HK-2 (cell line): ENCODE measurements around the gene FOSB.
"Not testable (repeated sequence)": the region's sequence is repeated elsewhere in the genome, so short reads cannot be mapped to it uniquely, and the experiment has no call there.

Experiments
- DNase-seq: peaks from one replicate; pipeline ENCODE4 v3.0.0-alpha.2; 2018; ENCODE audit not compliant: unreplicated experiment

The FOSB gene

DNA sequence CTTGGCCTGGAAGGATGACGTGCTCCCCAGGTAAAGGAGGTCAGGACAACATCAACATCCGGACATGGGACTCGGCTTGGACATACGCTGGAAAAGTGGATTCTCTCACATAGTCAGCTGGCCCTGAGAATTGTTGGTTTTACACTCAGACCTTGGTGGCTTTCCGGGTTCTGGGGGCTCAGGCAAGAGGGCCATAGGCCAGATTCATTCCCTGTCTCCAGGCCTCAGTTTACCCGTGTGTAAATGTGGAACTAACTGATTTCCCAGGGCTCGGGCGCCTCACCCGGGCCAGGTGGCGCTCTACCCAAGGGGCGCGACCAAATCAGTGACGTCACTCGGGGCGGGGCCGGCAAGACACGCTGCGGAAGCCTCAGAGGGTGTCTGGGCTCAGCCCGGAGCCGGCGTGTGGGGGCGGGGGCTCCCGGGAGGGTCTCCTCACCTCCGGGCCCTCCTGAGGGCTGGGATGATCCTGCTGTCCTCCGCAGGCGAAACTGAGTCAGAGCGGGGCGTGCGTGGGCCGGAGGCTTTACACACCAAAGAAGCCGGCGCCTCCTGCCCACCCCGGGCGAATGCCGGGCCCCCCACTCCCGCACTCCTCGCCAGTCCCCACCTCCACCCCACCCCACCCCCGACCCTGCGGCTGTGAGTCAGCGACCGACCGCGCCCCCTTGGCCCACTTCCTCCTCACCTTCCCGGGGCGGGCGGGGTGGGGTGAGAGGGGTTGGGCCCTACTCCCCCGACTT lies 38.6 kb downstream of the FOSB start:
- peak; percentile 96 for DNase-seq

DNA sequence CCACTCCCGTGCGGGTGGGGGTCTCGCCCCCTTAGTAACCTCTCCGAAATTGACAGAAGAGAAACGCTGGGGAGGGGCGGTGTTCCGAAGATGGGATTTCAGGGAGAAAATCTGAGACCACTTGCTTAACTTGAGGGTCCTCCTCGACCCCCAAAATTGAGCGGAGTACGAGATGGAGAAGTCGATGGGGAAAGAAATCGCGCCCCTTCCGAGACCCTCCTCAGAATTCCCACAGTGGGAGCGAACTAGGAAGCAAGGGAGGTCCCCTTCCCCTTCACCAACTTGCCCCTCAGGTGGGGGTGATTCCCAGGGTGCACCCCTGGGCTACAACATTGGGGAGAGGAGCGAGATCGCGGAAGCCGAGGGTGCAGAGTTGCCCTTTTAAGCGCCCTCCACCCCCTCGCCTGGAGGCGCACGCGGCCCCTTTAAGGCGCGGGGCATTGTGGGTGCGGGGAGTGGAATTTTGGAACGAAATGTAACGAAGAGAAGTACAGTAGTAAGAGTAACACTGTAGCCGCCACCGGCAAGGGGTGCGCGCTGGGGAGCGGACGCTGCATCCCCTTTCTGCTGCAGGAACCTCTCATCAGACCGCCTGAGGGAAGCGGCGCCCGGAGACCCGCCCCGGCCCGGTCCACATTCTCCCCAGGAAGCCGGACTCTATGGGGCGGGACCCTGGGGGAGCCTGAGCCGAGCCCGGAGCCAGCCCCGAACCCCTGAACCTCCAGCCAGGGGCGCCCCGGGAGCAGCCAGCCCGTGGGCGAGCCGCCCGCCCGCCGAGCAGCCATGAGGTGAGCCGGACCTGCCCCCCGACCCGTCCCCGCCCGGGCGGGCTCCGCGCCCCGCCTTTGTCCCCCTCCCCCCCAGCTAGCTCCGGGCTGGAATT lies 39.4 kb downstream of the FOSB start, which contains the start of gene VASP:
Gene VASP, plus strand, starts transcription at position 491 of the 883 bp plus-strand sequence. Its CDS starts 293 bp downstream, at position 784.
- peak; percentile 85 for DNase-seq

DNA sequence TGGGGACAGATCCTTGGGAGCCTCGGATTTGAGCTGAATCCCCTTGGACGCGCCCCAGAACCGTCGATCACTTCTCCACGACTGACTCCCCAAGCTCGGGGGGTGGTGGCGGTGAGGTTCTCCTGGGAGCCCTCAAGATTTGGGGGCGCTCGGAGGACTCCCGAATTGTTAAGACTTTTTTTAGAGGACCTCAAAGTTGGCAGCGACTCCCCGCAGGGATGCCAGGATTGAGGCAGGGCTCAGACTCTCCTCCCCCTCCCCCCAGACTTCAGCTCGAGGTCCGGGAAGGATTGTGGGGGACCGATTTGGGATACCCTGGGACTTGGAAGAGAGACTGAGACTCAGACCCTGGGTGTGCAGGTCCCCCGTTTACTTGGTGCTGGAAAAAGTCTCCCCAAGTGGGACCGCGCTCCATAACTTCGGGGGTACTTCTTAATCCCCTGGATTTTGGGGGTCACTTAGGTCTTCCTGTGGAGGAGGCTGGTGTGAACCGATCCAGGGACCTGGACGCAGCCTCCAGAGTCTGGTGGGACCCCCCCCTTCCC lies 40.1 kb downstream of the FOSB start:
- DNase-seq = no peak

DNA sequence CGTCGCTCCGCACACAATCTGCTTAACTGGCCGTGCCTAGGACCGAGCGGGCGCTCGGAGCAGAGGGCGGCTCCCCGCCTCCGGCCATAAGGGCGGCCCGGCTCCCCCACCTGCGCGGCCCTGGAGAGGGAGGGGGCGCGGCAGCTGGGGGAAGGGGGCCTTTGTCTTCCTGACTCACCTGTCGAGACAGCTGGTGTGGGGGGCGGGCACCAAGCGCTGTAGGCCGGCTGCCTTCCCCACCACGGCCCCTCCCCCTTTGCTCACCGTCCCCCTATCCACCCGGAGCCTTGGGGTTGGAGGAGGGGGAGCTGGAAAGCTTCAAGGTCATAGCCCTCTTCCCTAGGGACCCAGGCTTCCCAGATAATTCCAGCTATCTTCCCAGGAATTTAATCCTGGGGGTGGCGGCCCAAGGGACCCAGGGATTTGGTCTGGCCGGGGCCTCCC lies 40.6 kb downstream of the FOSB start:
- peak; percentile 74 for DNase-seq

DNA sequence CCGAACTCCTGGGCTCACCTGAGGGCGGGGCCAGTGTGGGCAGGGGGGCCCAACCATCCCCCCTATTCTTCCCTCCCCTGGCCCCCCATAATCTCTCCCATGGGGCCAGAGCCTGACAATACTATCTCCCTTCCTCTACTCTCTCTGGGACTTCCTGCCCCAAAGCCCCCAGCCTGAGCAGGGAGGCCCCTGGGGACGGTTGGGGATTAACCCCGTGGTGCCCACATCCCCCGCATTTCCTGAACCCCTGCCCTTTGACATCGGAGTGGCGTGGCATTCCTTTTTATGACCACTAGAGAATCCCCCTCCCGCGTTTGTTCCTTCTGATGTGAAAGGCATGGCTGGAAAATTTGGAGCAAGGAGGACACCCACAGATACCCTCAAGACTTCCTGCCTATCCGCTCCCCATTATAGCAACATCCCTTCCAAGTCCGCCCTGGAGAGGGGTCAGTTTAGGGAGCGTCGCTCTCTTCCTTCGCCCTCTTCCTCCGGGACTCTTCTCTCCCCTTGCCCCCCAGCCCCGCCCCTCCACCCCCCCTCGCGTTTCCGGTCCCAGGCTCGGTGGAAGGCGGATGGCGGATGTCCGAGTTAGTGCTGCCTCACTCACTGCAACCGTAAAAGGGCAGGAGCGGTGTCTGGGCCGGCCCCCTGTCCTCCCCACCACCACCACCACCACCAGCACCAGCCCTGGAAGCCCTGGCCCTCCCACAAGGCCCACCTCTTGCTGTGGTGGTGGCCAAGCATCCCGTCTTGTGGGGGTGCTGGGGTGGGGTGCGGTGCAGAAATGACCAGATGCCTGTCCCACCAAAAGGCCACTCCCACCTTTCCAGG lies 41.3 kb downstream of the FOSB start:
- DNase-seq = peak; percentile 89

DNA sequence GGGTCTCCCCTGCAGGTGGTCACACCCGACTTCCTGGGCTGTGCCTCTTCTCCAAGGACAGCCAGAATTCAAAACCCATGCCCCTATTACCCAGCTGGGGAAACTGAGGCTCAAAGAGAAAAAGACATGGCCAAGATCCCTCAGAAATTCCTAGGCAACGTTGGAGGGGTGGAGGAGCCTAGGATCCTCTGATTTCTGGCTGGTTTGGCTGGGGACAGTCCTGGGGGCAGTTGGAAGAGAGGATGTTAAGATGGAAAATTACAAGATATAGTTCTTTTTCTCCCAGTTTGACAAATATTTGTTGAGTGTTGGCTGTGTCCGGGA lies 41.9 kb downstream of the FOSB start:
- no peak for DNase-seq

DNA sequence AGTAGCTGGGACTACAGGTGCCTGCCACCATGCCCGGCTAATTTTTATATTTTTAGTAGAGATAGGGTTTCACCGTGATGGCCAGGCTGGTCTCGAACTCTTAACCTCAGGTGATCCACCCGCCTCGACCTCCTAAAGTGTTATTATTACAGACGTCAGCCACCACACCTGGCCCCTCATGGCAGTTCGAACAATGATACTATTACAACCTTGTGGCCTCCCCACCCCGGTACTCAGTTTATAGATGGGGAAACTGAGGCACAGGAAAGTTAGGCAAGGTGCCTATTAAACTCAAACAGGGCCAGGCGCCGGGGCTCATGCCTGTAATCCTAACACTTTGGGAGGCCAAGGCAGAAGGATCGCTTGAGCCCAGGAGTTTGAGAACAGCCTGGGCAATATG lies 42.6 kb downstream of the FOSB start:
- not testable (repeated sequence) for DNase-seq

DNA sequence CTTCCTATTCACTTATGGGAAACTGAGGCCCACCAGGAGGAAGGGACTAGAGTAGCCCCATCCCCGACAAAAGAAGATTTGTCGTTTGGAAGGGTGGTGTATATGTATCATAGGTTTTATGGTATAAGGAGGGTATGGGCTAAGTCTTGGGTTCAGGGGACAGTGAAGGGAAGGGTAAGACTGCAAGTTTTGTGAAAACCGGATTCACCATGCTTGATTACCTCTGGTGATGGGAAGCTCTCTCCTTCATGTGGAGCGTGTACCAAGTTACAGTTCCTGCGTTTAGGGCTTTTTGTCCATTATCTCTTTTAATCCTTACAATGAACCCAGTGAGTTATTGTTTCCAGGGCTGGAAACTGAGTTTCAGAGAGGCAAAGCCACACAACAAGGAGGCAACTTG lies 43.3 kb downstream of the FOSB start:
- no peak for DNase-seq

DNA sequence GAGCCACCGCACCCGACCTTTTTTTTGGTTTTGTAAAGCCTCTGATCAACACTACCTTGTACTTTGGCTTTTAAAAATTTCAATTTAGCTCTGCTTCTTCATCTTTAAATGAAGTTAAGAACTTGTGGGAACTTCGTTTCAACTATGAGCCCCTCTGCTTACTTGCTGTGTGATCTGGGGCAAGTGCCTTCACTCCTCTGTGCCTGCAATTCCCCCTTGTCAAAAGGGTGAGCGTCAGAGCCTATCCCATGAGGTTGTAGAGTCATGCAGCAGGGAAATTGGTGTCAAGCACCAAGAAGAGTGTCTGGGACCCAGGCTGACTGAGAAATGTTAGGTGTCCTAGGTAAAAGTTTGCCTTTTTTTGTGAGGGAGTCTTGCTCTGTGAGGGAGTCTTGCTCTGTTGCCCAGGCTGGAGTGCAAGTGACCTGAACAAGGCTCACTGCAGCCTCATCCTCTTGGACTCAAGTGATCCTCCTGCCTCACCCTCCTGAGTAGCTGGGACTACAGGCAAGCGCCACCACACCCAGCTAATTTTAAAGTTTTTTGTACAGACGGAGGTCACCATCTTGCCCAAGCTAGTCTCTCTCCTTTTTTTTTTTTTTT lies 45.2 kb downstream of the FOSB start:
- no peak for DNase-seq

DNA sequence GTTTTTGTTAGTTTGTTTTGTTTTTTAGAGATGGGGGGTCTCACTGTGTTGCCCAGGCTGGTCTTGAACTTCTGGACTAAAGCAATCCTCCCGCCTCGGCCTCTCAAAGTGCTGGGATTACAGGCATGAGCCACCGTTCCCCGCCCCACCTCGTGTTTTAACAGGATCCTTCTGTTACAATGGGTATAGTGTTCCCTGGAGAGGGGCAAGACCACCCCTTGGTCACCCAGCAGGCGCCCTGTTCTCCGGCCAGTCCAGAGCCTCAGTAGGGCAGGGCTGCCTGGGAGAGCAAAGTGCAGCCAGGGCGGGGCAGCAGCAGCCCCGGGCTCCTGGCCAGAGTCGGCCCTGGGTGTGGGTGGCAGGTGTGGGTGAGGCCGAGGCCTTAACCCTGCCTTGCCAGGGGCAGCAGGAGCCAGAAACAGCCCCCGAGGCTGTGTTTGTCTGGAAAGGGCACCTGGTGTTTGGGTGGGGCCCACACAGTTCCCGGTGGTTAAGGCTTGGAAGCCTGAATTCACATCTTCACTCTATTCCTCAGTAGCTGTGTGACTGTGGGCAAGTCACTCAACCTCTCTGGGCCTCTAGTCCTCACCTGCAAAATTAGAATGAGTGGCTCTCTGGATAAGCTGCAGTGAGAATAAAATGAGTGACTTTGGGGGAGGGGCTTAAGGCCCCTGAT lies 46.7 kb downstream of the FOSB start:
- no peak for DNase-seq

DNA sequence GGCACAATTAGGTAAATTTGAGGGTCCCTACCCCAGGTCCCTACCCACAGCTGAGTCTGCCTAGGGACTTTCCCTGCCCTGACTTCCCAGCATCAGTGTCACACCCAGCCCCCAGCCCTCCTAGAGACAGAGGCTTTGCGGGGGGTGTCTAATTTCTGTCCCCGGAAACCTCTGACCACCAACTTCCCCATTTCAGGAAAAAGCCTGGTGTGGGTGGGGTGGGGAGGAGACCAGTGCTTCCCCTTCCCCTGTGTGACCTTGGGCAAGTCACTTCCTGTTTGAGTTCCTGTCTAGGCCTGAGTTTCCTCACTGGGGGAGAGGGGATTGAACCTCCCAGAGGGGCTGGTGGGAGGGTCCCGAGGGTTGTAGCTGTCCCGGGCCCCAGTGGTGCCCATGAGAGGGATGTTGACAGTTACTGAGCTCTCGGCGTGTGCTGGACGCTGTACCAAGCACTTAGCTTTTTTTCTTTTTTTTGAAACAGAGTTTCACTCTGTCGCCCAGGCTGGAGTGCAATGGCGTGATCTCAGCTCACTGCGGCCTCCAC lies 47.4 kb downstream of the FOSB start:
- DNase-seq = no peak

DNA sequence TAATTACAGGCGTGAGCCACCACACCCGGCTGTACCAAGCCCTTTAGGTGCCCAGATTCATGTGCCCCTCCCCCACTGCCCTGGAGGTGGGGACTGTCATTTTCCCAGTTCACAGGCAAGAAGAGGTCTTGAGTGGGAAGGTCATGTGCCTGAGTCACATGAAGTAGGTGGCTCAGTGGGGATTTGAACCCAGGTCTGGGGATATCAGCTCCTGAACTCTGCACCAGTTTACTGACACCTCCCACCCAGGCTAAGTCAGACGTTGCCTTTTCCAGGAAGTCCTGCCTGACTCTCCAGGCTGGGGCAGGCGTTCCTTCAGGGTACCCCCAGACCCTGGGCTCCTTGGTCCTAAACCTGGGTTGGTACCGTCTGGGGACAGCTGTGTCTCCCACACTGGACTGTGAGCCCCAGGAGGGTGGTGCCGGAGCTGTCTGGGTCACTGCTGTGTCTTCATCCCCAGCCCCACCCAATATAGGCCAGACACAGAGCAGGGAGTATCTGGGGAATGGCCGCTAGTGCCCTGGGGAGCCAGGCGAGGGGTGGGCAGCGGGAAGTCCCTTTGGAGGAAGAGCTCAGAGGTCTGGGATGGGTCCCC lies 48.1 kb downstream of the FOSB start:
- no peak for DNase-seq

DNA sequence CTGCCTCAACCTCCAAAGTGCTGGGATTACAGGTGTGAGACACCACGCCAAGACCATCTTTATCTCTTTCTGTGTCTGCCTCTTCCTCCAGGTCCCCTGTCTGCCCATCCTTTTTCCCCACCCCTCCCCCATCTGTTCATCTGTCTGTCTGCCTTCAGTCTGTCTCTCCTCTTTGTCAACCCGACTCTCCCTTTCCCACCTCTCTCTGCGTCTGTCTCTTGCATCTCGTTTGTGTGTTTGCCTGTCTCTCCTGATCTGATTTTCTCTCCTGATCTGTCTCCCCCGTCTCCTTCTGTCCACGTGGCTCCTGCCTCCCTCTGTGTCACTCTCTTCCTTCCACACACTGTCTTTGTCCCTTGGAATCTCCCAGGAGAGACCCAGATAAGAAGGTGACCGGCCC lies 49.4 kb downstream of the FOSB start:
- DNase-seq = no peak

DNA sequence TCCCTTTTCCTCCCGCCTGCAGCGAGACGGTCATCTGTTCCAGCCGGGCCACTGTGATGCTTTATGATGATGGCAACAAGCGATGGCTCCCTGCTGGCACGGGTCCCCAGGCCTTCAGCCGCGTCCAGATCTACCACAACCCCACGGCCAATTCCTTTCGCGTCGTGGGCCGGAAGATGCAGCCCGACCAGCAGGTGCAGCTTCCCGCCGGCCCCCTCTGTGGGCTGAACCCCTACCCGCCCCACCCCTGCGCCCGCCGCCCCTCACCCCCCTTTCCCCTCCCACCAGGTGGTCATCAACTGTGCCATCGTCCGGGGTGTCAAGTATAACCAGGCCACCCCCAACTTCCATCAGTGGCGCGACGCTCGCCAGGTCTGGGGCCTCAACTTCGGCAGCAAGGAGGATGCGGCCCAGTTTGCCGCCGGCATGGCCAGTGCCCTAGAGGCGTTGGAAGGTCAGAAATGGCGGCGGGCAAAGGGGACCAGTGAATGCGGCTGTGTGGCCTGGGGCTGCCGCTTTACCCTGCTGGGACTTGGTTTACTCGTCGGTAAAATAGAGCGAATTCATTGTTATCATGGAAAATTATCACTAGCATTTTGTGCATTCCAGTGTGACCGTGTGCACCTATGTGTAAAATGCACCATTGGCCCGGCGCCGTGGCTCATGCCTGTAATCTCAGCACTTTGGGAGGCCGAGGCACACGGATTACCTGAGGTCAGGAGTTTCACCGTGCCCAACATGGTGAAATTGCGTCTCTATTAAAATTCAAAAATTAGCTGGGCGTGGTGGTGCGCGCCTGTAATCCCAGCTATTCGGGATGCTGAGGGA lies 50.1 kb downstream of the FOSB start:
- DNase-seq = no peak

DNA sequence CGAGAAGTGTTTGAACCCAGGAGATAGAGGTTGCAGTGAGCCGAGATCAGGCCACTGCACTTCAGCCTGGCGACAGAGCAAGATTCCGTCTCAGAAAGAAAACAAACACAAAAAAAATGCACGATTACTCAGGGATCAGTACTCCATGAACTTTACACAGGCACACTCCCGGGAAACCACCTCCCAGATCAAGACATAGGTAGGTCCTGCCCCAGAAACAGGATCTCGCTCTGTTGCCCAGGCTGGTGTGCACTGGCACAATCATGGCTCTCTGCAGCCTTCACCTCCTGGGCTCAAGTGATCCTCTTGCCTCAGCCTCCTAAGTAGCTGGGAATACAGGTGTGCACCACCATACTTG lies 50.7 kb downstream of the FOSB start:
- no peak for DNase-seq

DNA sequence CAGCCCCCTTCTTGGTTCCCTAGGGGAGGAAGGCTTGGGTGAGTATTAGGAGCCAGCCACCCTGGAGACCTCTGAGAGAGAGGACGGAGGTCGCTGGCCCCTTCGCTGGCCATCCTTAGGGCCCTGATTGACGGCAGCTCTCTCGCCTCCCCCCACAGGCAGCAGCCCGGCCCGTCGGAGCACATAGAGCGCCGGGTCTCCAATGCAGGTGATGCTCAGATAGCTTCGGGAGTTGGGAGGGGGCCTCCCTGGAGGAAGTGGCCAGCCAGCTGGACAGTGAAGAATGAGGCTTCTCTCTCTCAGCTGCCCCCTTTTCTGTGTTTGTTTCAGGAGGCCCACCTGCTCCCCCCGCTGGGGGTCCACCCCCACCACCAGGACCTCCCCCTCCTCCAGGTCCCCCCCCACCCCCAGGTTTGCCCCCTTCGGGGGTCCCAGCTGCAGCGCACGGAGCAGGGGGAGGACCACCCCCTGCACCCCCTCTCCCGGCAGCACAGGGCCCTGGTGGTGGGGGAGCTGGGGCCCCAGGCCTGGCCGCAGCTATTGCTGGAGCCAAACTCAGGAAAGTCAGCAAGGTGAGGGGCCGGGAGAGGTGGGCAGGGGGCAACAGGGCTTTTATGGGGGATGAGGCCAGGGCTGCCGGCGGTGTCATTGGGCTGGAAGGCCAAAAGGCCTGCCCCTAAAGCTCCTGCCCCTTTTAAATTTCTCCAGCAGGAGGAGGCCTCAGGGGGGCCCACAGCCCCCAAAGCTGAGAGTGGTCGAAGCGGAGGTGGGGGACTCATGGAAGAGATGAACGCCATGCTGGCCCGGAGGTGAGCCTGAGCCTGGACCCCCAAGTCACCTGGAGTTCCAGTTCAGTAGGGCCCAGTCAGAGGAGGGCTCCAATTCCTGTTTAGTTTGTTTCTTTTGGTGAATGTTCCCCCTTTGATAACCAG lies 54.5 kb downstream of the FOSB start:
- no peak for DNase-seq

DNA sequence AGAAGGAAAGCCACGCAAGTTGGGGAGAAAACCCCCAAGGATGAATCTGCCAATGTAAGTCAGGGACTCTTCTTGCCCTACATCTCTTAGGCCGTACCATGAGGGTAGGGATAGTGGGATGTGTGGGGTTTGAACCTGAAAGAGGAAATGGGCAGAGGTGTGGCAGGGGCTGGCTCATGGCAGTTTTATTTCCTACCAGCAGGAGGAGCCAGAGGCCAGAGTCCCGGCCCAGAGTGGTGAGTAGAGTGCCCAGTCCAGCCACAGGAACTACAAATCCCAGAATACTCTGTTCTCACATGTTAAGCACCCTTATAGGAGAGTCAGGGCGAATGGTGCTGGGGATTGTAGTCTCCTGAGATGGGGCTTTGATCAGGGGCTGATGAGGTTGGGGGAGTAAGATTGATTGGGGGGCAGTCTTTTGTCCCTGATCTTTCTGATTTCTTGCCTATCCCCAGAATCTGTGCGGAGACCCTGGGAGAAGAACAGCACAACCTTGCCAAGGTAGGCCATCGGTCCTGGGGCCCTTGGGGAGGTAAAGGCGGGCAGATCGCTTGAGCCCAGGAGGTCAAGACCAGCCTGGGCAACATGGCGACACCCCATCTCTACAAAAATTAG lies 56.0 kb downstream of the FOSB start:
- DNase-seq = peak; percentile 78

DNA sequence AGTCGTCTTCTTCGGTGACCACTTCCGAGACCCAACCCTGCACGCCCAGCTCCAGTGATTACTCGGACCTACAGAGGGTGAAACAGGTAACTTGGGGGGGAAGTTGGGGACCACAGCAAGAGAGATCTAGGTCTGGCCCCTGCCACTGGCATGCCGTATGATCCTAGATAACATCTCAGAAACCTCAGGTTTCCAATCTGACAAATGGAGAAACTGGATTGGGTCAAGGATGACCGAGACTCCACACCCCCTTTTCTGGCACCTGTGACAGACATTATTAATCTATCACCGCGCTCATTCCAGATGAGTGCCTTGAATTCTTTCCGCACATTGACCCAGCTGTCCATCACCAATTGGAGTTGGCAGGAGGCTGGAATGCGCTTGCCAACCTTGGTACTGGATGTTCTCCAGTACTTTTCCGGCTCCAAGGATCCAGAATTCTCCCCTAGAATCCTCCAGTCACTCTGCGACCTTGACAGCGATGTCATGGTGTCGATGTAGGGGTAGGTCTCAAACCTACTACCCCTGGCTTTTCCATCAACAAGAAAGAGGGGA lies 56.9 kb downstream of the FOSB start:
- no peak for DNase-seq
